Measurements from ENCODE around the gene ITGA11. TPM values are rescaled to one million over a fixed set of nuclear protein-coding genes. Genes with fewer than 3 reads are reported as not detected.

ITGA11 gene
- total RNA-seq, 2 donors from 2014 or later, result 0.99 to 1.0 TPM

DNA sequence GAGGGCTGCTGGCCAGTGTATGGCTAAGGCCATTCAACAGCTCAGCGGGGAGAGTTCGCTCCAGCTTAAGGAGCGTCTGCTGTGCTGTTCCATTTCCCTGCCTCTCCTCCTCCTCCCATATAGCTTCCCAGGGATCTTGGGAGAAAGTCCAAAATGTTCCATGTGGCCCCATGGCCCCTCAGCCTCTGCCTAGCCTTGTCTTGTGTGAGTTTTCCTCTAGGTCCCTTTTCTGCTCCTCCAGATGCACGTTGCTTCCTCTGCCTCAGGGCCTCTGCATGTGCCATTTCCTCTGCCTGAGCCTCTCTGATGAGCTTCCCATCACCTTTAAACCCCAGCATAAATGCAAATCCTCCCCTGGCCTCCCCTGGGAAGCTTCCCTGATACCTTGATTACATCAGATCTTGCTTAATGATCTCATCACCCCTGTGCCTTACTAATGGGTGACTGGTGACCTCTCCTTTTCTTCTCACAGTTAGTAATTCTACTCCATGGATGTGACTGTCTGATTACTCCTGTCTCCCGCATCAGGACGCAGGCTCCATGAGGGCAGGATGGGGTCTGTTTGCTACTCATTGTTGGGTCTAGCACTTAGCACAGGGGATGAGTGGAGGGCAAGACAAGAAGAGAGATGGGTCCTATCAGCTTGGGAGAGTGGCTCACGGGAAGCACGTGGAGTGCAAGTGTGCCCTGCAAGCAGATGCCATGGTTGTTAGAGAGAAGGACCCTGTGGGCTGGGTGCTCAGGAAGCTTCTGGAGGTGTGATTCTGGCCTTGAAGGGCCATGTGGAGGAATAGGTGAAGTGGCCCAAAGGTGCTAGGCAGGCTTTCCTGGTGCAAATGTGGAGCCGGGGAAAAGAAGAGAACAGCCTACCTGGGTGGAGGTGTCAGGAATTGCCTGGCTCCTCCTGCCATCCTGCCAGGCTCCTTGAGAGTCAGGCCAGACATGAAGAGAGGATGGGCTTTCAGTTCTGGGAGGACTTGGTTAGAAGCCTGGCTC is 23.8 kb downstream of the ITGA11 start:
- Histone ChIP-seq H3K4me1 (no peaks in the 10 kb centered on the region), H3K27me3 (no peaks in the 10 kb centered on the region), H3K27ac (no peak overlapping the region), H3K4me3 (no peak overlapping the region), H3K9me3 (no peaks in the 10 kb centered on the region), H3K36me3 (replicated peaks in 1 of 2; ENCODE audit: insufficient read depth in 1 of 2, low read depth in 2 of 2) (no peaks in the 10 kb centered on the region)
- WGBS, 2 donors, result 80 to 85% methylated on average over 8 to 9 of the region's 9 CpGs
- intact Hi-C loops (cut with DNase I), result no loop called here
- no peak for TF ChIP-seq POLR2A (IDR thresholded peaks at IDR 0.05)
- TF ChIP-seq CTCF (IDR thresholded peaks at IDR 0.05), result no peak
- DNase-seq, result no peak
- ATAC-seq, result no peak

- Histone ChIP-seq H3K36me3 (replicated peaks in 1 of 2; ENCODE audit: insufficient read depth in 1 of 2, low read depth in 2 of 2) (no peaks in the 10 kb centered on the region), H3K27ac (no peak overlapping the region), H3K9me3 (no peaks in the 10 kb centered on the region), H3K4me3 (no peak overlapping the region), H3K27me3 (no peaks in the 10 kb centered on the region), H3K4me1 (no peaks in the 10 kb centered on the region)
- 65 to 72% methylated on average over 9 of the region's 9 CpGs for WGBS, 2 donors
- DNase-seq (no peak), ATAC-seq (no peak)
- TF ChIP-seq CTCF (IDR thresholded peaks at IDR 0.05) (no peak), POLR2A (IDR thresholded peaks at IDR 0.05) (no peak)
- intact Hi-C loops (cut with DNase I), result no loop called here
These were observed 24.6 kb downstream of the ITGA11 start for GRCh38 chr15:68407141-68407885.

DNA sequence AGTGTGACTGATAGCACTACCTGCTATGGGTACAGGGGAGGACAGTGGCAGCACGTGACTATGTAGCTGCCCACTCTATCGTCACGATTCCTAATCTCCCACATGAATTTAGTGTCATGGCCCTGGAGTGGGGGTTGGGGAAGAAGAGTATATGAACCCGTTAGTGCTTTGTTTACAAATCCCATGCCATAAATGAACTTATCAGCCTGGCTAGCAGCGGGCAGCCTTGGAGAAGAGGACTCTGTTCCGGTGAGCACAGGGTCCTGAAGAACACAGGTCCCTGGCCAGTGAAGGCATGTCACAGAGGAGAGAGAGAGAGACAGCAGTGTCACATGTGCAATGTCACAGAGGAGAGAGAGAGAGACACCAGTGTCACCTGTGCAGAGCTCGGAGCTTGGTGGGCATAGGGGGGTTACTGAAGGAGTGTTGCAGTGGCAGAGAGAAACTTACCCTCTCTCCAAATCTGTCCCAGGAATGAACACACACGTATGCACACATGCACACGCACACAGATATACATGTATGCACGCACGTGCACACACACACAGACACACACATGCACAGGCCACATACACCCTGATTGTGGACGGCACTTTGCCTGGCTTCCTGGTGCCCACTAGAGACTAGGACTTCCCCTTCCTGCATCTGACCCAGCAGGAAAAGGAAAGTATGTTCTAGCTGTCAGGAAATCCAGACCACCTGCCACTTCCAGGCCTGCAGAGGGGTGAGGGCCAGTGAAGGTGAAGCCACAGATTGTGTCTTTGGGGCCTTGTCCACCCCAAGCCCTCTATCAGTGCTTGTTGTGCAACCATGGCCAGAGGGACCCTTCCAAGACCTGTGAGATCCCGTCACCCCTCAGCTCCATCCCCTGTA is 26.3 kb downstream of the ITGA11 start:
- Histone ChIP-seq H3K4me3 (no peak overlapping the region), H3K36me3 (replicated peaks in 1 of 2; ENCODE audit: insufficient read depth in 1 of 2, low read depth in 2 of 2) (no peaks in the 10 kb centered on the region), H3K9me3 (no peaks in the 10 kb centered on the region), H3K27ac (no peak overlapping the region), H3K4me1 (no peaks in the 10 kb centered on the region), H3K27me3 (no peaks in the 10 kb centered on the region)
- intact Hi-C loops (cut with DNase I), result no loop called here
- WGBS, 2 donors, result 43 to 54% methylated on average over 12 to 13 of the region's 13 CpGs
- DNase-seq (no peak), ATAC-seq (no peak)
- TF ChIP-seq CTCF (IDR thresholded peaks at IDR 0.05), result no peak
- no peak for TF ChIP-seq POLR2A (IDR thresholded peaks at IDR 0.05)

- Histone ChIP-seq H3K4me1 (no peaks in the 10 kb centered on the region), H3K36me3 (replicated peaks in 1 of 2; ENCODE audit: insufficient read depth in 1 of 2, low read depth in 2 of 2) (no peaks in the 10 kb centered on the region), H3K27me3 (no peaks in the 10 kb centered on the region), H3K4me3 (no peak overlapping the region), H3K9me3 (no peaks in the 10 kb centered on the region), H3K27ac (no peak overlapping the region)
- DNase-seq (no peak), ATAC-seq (no peak)
- TF ChIP-seq CTCF (IDR thresholded peaks at IDR 0.05), result no peak
- WGBS, 2 donors, result 59 to 68% methylated on average over 11 to 12 of the region's 12 CpGs
- intact Hi-C loops (cut with DNase I), result no loop called here
These were observed 27.7 kb downstream of the ITGA11 start for GRCh38 chr15:68404056-68404798.
